GM21447 (cell line): ENCODE results near the gene CHN2.

ENCODE experiments used
- ATAC-seq: cut with Tn5 transposase; IDR thresholded peaks from one replicate; pipeline ENCODE4 v1.9.1; 2021; ENCODE audit not compliant: unreplicated experiment

The CHN2 gene

DNA sequence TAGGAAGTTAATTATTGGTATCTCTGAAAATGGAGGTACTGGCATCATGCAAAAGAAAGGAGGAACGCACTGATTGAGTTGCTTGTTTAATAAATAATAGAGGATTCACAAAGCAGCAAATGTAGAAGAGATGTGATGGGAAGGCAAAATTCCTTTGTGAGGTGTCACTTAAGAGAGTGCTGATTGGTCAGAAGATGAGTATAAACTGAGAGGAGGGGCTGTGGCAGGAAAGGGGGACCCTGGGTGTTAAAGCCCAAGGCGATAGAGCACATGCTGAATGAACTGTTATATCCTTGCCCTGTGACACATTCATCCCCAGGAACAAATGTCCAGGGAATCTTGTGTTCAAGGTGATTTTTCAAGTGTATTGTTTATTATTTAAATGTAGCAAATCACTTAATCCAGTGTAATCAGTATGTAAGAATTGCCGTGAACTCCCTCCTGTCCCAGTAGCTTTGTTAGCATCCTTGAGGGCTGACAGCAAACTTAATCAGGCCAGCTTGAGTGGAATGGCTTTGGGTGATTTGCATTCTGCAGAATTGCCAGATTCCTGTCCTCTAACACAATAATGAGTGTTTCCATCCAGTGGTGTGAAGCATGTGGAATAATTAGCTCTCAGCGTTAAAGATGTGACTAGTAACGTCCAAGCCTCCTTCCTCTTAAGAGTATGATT is 111.9 kb downstream of the CHN2 start:
- no peak for ATAC-seq

DNA sequence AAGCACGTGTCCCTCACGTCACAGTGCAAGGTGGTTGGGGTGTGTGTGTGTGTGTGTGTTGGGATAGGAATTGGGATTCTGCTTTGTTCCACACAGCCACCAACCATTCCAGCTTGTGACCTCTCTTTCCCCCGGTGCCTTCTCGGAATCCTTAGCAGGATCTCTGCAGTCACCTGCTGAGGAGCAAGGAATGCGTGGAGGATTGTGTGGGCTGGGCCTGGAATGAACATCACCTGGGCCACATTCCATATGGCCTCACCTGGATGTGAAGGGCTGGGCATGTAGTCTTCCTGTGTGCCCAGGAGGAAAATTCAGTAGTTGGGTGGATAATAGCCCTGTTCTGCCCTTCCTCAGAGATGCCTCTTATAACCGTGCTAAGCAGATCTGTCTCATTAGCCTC is 113.8 kb downstream of the CHN2 start:
- no peak for ATAC-seq

DNA sequence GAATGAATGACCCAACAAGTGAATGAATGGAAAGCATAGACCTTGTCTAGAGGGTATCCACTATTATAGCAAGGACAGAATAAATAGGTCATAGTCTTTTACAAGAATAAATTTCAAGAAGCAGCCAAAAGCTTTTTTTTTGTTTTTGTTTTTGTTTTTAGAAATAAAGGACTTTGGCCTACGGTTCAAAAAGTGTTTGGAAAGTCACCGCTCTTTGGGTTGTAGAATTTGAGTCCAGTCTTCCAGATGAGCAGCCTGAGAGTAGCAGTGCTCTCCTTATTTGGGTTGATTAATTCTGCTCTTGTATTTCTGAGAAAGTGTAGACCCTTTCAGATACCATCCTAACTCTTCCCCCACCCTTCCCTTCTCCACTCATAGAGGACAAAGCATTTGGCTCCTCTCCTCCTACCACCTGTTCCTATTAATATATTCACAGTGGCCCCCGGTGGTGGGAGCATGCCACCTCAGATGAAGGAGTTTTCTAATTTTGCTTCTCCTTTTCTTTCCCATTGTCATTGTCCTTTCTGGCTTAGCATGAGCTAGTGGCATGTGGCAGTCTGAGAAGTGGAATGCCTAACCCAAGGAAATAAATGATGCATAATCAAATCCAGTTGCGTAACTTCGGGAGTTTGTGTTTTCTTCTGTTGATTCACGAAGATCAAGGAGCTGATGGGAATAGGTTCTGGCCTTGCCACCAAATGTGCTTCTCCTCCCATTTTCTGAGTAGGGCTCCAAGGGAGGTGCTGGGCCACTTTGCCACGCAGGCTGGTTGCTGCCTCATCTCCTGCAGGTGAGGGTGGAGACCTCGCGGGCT is 114.7 kb downstream of the CHN2 start:
- ATAC-seq = no peak

DNA sequence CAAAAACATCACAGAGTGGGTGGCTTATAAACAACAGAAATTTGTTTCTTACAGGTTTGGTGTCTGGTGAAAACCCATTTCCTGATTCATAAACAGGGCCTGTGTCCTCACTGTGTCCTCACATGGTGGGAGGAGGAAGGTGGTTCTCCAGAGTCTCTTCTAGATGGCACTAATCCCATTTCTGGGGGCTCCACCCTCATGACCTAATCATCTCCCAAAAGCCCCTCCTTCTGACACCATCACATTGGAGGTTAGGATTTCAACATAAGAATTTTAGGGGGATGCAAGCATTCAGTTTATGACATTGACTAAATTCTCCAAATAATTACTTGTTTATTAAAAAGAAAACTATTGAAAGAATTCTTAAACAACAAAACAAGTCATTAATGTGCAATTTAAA is 116.0 kb downstream of the CHN2 start:
- no peak for ATAC-seq

DNA sequence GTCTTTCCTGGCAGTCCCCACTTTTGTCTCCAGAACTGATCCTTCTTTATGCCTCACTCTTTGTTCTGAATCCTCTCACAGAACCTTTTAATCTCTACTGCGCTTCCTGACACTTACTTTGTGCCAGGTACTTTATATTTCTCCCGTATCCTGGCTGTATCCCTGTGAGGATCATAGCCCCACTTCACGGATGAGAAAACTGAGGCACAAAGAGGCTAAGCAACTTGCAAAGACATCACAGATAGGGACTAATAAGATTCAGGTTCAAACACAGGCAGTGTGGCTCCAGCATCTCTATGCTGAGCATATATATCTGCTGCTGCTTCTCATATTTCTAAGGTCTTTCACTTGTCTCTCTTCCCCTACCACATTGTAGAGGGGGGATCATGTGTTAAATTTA is 116.7 kb downstream of the CHN2 start:
- ATAC-seq = no peak

DNA sequence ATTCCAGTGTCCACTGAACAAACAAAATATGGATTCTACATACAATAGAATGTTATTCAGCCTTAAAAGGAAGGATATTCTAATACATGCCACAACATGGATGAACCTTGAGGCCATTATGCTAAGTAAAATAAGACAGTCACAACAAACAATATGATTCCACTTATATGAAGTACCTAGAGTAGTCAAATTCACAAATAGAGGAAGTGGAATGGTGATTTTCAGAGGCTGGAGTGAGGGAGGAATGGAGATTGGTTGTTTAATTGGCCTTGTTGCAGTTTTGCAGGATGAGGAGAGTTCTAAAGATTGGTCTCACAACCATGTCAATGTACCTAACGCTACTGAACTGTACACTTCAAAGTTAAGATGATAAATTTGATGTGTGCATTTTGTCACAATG is 119.6 kb downstream of the CHN2 start:
- no peak for ATAC-seq

DNA sequence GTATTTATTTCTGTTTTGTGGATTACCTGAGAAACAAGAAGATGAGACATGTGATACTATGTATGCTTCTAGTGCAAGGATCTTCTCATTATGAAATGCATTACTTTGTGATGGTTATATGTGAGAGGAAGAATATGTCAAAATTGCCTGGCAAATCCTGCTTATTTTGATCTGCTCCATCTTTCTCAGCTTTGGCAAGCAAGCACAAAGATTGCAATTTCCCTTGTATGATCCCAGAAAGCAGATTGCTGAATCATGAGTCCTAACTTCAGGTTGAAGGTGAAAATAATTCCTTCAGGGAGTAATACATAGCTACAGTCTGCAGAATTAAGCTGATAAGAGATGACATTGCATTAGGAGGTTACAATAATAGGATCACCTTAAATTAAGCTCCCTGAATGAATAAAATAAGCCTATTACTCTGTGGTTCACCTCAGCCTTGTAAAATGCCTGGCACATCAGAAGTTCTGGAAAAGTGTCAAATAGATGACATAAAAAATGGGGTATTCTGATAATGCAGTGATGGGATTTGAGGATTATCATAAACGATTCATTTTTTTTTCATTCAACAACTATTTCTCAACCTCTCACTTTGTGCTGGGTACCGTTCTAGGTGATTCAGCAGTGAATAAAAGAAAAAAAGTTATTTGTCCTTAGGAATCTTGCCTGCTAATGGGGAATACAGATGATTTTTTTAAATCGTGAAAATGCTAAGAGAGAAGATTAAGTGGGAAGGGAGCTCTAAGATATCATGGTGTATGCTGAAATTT is 120.7 kb downstream of the CHN2 start:
- ATAC-seq = no peak

DNA sequence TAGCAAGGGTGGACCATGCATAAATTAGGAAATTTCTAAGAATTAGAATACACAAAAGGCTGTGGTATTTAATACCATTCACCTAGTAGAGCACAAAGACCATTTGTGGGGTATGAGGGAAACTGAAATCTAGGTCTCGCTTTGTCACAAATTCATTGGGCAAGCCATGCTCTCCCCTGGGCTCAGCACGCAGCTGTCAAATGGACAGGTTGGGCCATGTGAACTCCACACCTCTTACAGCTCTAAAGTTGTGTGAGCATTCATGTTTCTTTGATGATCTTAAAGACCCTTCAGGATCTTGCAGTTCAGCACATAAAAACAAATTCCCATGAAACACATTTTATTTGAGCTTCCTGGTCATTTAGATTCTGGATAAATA is 121.3 kb downstream of the CHN2 start:
- ATAC-seq = no peak

DNA sequence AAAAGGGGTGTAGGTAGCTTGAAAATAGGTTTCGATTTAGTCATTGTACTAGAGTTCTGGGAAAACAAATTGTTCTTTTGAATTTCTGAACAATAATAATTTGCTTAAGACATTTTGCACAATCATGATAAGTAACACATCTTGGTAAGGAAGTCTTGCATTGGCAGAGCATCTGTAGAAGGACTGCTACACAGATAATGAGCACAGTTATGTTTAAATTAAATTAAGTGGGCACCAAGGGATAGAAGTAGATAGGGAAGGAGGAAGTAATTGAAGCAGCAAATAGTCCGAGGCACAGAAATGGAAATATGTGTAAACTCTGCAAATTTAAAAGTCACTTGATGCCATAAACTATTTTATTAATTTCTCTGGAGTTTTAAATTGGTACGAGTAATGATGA is 122.4 kb downstream of the CHN2 start:
- ATAC-seq = no peak

DNA sequence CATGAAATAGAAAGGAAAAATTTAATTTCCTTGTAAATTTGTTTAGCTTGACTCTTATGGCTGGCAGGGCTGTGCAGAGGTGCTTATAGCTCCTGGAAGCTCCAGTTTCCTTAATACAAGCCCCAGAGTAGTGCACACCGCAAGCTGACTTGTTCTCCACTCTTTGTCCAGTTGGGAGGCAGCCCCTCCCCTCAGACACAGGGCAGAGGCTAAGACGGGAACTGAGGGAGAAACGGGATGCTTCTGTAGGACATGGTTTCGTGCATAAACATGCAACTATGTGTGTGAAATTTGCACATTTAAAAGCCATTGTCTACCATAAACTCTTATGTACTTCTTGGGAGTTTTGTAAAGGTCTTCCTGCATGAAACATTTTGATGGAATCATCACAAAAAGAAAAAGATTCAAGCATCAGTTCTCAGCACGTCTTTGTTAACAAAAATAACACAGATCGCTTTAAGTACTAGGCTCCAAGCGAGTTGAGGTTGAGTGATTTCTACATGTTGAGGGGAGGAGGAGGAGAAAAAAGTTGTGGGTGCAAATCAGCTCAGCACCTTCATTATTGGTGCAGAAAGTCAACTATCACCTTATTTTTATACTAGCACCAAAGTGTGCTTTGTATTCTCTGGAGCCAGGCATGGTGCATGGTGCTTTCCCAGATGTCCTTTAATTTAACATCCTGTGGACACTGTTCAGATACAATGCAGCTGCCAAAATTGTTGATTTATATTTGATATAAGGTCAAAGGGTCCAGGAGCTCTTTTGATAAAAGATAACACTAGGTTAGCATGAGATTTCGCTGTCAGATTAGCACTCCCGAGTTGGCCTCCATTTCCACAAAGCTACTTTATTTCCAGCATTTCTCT is 124.5 kb downstream of the CHN2 start:
- no peak for ATAC-seq

DNA sequence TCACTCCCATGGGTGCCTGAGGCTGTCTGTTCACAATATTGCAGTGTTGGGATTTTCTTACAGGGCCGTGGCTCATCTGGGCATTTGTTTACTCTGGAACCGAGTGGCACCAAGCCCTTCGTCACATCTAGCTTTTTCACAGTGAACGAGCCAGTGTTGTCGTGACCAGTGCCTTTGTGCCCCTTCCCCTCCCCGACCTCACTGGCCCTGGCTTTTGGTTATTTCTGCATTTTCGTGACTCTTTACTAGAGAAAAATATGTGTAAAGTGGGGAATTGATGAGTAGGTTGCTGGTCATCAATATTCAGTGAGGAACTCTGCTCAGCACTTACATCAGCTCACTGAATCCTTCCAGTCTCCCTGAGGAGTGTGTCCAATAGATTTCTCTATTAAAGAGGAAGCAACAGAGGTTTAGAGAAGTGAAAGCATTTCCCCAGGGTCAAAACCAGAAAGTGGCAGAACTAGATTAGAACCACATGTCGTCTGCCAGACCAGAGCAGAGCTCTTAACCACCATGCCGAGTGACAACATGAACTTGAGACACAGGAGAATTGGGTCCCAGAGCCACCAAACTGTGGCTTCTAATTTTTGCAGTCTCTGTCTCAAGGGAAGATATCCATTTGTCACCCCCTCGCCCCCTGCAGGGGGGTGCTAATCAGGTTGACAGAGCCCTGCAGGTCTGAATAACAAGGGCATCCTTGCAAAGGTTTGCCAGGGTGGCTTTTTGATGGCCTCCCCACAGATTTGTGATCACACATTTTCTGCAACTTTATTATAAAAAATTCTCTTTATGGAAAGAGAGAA is 125.3 kb downstream of the CHN2 start:
- no peak for ATAC-seq

DNA sequence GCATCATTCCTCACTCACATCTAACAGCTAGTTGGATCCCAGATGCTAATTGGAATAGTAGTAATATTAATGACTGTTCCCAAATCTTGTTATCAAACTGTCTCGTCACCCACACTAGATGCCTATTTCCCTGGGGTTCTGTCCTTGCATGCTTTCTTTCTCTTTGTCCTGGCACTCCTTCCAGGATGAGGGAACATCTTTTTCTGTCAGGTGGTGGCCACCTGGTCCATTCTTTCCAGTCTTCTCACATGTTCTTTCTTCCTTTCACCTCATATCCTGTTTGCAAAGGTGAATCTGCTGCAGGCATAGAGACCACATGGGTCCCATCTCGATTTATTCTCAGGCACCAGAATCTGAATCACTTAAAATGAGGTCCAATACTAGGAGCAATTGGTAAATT is 126.0 kb downstream of the CHN2 start:
- ATAC-seq = no peak

DNA sequence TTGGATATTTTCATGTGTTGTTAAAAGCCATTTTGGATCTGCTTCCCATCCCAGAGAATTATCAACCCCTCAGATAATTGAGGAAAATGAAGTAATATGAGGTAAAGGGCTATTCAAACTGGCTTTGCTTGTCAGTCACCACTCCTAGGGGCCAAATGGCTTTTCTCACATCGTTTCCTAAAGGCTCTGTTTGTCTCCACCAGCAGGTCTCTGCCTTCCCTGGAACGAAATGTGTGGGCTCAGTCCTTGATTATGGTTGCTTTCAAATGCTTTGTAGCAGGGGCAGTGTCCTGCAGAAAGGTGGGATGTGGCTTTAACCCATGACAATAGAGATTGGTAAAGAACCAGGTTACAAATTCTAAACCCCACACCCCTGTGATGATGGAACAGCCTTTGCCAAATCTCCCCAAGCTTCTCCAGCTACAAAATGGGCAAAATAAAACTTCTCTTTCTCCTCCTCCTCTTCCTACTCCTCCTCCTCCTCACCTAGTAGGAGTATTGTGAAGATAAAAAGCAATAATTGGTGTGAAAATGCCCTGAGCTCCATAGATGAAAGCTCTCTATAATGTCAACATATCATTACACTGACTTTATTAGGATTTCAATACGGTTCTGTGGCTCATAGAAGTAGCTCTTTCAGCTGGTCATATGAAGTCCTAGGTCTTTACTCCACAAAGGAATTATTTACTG is 127.6 kb downstream of the CHN2 start:
- ATAC-seq = no peak

DNA sequence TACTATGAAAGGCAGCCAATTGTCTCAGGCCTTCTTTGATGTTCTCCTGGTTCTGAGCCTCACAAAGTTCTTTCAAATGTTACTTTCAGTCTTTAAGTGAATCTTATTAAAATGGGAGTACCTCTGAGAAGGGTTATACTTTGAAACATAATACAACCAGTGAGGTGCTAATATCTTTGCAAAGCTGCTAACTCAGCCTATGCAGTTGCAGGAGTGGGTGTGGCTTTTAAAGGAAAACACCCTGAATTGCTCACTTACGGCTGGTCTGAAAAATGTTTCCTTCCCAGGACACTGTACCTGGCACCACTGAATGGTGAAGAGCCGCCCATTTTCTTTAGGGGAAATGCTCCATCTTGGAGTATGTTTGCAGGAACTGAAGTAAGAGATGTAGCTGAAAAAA is 130.9 kb downstream of the CHN2 start:
- ATAC-seq = no peak

DNA sequence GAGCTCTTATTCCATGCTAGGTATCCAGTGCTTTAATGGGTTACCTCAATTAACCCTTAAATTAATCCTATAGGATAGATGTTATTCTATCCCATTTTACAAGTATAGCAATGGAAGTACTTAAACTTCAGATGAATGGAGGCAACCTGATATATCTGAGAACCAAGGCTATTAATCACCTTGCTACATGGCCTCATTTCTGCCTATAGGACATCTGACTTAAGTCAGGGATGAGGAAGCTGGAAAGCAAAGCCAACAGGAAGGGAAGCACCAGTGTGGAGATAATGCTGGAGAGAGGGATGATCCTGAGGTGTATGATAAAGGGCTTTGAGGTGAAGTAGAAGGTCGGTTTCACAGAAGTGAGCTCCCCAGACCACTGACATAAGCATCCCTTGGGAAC is 132.3 kb downstream of the CHN2 start:
- no peak for ATAC-seq

DNA sequence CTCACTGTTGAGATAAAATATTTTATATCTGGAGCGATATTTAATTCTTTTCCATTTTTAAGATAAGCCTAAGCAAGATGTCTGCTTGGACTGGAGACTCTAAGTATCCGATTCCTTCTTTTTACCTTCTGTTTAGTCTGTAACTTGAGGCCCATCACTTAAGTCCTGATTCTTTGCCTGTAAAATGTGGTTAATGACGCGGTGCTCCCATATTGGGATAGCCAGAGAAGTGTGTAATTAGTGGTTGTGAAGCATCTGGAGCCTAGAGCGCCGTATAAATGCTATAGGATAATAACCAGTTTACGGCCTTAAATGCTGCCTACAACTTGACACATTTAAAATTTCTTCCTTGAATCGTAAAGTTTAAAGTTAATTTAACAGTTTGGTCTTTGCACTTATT is 132.9 kb downstream of the CHN2 start:
- no peak for ATAC-seq

DNA sequence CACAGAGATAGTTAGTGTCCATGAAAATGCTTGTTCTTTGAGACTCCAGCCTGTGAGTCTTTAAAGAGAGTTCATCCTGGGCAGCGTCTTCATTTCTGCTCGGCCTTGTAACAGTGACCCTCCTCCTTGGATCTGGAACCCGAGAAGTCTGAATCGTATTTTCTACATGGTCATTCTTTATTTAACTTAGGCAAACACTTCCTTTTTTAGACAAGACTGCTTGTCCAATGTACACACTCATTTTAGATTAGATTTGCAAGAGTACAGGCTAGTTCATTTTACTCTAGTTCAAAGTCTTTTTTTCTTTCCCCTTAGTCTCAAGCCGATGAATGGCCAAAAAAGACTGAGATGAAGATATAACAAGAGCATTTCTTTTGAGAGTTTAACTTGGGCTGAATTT is 133.5 kb downstream of the CHN2 start:
- ATAC-seq = no peak

DNA sequence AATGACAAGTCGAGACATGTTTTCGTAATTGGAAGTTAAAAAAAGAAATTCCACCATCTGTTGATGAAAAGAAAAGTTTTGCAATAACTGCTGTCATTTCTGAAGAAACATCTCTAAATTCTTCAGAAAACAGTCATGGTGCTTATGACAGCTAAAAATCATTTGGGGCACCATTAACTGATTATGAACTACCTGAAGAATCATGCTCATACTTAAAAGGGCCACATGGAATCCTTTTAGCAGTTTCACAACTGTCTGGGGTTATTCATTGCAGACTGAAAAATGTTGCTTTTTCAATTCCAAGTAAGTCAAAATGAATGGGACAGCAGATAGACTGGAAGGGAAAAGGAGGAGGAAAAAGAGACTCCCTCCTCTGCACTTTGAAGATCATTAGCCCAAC is 134.2 kb downstream of the CHN2 start:
- ATAC-seq = no peak

DNA sequence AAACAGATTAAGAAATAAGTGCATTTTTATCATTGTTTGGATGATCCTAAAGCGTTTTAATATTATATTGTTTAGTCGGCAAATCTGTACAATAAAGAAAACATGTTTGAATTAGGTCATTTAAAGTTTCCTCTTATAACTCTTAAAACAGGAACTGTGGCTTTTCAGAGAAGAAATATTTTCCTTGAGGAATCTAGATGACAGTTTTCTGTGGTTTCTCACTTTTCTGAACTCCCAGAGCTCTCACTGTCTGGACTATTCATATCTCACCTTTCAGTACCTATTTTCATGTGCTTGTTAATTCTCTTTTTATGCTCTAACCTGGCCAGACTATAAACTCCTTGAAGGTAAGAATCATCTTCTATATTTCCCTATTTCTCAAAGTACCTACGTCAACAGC is 135.1 kb downstream of the CHN2 start:
- ATAC-seq = no peak

DNA sequence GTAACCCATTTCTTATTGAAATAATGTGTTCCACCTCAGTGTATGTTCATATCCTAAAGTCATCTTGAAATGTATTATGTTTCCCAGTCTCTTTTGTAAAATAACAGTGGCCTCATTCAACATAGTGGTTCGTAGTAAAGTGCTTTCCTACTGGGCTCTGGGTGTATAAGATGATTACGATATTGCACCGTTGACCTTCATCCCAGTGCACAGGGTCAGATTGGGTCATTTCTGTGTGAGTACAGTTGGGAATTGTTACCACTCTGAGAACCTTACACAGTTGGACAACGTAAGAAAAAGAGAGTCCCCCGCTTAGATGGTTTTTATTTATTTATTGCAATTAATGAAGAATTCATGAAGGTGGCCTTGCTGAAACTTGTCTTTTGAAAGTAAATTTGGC is 135.6 kb downstream of the CHN2 start:
- ATAC-seq = no peak
